ENCODE data around the gene LMTK3.
A peak's percentile ranks its signal among the peaks of the same experiment; 100 is the strongest.

DNA sequence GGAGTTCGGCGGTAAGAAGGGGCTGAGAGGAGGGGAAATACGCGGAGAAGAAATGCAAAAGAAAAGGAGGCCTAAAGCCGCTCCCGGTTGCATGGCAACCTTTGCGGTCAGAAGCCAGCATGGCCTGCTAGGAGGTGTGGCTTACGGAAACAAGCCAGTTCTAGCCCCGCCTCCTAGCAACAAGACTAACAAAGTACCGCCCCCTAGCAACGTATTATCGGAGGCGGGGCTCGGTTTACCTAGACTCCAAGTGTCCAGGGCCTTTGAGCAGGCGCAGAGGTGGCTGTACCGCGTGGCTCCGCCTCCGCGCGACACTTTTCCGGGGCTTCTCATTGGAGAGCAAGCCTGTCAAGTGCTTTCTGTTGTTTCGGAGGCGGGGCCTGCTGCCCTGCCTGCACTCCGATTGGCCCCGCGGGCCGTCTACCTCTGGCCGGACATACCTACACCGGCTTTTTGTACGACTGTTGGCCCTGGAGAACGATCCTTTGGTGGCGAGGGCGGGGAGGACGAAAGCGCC, 42.8 kb downstream of the LMTK3 start:
- TF ChIP-seq, protein P1, sequence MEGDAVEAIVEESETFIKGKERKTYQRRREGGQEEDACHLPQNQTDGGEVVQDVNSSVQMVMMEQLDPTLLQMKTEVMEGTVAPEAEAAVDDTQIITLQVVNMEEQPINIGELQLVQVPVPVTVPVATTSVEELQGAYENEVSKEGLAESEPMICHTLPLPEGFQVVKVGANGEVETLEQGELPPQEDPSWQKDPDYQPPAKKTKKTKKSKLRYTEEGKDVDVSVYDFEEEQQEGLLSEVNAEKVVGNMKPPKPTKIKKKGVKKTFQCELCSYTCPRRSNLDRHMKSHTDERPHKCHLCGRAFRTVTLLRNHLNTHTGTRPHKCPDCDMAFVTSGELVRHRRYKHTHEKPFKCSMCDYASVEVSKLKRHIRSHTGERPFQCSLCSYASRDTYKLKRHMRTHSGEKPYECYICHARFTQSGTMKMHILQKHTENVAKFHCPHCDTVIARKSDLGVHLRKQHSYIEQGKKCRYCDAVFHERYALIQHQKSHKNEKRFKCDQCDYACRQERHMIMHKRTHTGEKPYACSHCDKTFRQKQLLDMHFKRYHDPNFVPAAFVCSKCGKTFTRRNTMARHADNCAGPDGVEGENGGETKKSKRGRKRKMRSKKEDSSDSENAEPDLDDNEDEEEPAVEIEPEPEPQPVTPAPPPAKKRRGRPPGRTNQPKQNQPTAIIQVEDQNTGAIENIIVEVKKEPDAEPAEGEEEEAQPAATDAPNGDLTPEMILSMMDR (IDR thresholded peaks at IDR 0.05 in 8 of 11, conservative IDR thresholded peaks at IDR 0.05 in 3 of 11): peak in 5 of 11 experiments; percentile 2 to 35 (median 15)
- no peak for TF ChIP-seq POLR2A (IDR thresholded peaks at IDR 0.05)
